ENCODE measurements around the gene LCK.

Gene LCK

DNA sequence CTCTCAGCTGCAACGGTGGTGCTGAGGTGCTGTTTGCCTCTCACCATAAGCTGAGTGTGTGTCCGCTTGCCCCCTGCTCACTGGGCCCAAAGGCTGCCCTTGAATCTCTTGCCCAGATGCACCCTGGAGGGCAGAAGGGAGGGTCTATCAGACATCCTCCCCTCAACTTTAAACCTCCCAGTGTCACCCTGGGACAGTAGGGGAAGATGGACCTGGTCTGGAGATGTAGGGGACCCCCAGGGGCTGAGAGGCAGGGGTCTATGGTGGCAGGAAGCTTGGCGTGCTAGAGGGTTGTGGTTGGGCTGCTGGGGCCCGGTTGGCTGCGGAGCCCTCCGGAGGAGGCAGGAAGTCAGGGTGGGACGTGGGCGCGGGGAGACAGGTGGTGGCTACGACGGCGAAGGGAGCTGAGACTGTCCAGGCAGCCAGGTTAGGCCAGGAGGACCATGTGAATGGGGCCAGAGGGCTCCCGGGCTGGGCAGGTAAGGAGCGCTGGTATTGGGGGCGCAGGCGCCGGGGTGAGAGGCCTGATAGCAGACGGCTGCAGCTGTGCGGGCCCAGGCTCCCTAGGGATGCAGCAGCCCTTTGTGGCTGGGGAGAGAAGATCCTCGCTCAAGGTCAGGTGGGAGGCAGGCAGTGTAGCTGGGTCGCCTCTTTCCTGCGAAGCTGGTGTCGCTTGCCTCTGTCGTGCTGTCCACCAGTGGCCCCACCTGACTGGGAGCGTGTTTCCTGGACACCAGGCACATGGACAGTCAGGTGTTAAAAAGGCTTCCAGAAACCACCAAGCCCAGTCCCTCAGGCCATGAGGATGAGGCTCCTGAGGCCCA lies at the start of gene LCK:
TSS of gene LCK (plus strand) at position 373 of the 824 bp plus-strand sequence. CDS start 23,065 bp downstream, outside the sequence.
- DNase-seq: peak; percentile 87

DNA sequence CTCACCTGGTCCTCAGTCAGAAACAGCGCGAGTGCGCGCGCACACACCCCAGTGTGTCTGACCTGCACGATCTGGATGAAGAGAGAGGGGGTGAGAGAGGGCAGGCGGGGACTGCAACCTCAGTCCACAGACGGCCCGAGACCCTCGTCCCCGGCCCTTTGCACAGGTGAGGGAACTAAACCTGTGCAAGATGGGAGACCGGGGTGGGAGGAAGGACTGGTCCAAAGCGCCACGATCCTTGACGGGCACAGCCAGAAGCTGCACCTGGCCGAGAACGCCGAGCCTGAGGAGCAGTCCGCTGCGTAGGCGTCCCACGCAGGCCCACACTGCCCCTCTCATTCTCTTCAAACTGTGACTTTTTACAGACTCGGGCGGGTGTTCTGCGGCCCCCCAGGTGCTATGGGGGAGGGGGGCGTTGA lies 46.1 kb upstream of the LCK start:
- no peak for DNase-seq

DNA sequence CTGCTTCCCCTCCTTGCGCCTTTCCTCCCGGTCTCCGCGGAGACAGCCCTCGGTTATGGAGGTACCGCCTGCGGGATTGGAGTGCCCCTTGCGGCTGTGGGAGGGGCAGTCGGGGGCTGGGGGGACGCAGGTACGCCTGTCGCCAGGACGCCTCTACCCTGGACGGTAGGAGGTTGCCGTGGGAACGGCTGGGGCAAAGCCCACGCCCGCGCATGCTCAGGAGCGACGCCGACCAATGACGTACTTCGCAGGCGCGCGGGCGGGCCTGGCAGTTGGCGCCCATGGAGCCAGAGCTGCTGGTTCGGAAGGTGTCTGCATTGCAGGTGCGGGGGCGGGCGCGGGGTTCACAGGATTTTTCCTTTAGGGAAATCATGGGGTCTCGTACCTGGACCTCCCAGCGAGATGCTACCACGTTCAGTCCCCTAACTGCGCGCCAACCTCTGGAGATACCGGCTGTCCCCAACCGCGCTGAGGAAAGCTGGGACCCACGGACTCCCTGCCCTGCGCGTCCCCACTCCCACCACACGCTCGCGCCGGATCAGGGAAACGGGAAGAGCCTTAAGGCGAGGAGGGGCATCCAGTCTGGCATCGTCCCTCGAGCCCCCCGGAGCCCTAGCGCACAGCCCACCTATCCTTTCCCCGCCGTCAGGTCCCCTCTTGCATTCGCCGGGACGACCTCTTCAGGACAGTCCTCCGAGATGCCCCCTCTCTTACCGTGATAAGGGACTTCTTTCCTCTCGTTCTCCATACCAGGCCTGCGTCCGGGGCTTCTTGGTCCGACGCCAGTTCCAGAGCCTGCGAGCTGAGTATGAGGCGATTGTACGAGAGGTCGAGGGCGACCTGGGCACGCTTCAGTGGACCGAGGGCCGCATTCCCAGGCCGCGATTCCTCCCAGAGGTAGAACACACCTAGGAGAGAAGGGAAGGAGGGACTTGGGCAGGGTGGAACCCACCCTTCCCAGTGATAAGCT lies 45.4 kb upstream of the LCK start, which contains the start of gene IQCC:
TSS of gene IQCC (plus strand) at position 271 of the 970 bp plus-strand sequence. CDS start at position 282, 11 bp downstream.
- DNase-seq: peak; percentile 94

DNA sequence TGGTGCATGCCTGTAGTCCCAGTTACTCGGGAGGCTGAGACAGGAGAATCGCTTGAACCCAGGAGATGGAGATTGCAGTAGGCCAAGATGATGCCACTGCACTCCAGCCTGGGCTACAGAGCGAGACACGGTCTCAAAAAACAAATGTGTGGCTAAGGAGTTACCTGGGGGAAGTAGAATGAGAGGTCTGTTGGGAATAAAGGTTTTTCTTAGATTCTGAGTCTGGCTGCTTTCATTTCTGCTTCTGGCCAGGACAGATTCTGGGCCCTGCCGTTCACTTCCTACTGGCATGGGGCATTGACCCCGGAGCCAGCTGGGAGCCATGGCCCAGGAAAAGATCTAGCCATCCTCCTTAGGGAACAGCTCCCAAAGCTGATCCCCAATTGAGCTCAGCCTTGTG lies 42.6 kb upstream of the LCK start:
- DNase-seq: no peak

DNA sequence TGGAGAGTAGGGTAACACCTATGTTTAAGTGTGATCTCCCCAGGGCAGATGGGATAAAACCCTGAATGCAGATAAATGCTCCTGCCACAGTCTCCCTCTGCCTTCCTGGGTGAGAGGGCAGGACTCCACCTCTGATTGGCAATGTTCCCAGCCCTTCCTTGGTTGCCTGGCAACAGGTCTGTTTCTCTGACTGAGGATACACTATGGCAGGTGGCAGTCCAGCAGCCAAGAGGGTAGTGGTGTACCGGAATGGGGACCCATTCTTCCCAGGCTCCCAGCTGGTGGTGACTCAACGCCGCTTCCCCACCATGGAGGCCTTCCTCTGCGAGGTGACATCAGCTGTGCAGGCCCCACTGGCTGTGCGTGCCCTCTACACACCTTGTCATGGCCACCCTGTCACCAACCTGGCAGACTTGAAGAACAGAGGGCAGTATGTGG lies 42.2 kb upstream of the LCK start, which contains the start of gene DCDC2B:
TSS of gene DCDC2B (plus strand) at position 199 of the 438 bp plus-strand sequence. CDS start at position 204, 5 bp downstream.
- no peak for DNase-seq

DNA sequence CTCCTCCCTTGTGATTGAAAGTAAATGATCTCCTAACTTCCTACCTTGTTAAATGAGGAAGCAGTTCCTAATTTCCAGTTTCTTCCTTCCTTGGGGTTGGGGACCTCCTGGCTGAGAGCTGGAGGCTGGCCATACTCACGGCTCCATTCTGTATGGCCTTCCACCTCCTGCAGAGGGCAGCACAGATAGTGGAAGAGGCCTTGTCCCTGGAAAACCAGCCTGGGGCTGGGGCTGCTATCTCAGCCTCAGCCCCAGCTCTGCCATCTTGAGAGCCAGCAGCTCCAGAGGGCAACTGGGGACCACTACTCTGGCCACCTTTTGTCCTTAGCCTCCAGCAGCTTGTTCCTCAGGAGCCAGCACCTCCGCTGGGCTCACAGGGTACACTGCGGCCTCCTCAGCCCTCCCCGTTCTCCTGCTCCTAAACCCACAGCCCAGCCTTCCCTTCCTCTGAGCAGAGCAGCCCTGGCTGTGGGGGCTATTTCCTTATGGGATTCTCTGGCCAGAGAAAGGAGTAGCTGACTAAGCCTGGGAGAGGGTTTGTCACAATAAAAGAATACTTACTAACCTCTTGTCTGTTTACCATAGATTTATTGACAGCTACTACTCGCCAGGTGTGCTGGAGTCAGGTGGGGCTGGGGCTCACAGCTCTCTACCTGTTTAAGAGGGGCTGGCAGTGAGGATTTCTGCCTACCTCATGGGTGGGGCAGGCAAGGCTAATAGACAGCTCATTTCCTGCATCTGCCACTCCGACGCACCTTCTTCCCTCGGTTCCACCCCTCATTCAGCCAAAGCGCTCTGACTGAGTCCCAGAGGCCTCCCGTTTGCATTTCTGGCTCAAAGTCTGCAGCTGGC lies 35.2 kb upstream of the LCK start:
- DNase-seq: peak; percentile 84

- no peak for DNase-seq
These were observed 34.5 kb upstream of the LCK start for GRCh38 chr1:32216566-32216965.

DNA sequence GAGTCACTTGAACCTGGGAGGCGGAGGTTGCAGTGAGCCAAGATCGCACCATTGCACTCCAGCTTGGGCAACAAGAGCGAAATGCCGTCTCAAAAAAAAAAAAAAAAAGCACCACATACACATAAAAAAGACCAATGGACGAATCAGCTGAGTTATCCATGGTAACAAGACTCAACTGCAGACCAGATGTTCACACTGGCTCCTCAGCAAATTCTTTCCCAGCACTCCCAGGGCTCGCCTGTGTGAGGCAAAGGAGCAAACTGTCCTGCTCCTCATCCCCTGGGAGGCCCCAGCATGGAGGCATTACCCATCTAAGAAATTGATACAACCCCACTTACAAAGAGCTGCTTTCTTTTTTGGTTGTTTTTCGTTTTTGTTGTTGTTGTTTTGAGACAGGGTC lies 32.0 kb upstream of the LCK start:
- no peak for DNase-seq

DNA sequence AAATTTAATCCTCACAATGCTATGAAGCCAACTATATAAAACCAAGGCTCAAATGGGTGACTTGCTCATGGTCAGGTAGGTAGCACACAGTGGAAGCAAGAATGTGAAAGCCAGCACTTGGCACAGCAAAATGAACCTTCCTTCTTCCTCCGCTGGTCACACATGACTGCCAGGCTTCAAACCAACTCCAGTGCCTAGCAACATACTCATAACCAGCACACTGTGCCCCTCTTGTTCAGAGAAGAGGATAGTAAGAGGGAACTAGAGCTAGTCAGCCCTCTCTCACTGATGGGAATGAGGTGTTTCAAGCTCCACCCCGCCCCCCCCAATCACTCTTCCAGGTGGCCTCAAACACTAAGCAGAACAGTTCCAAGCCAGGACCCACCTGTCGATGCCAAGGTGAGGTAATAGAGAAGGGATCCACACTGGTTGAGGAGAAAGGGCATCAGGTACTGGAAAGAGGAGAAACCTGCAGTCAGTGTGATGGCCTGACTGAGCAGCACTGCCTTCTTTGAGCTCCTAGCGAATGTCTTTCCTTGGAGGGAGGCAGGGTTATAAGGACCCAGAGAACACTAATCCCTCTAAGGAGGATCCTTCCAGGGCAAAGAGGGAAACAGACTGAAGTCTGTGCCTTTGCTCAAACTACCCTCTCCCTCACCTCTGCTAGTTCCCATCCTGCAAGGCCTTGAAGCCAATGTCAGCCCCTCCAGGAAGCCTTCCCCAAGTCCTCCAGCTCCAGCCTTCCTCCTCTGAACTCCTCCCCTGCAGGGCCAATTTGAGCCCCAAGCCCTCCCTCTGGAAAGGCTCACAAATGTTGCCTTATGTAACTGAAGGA lies 30.1 kb upstream of the LCK start:
- DNase-seq: no peak

DNA sequence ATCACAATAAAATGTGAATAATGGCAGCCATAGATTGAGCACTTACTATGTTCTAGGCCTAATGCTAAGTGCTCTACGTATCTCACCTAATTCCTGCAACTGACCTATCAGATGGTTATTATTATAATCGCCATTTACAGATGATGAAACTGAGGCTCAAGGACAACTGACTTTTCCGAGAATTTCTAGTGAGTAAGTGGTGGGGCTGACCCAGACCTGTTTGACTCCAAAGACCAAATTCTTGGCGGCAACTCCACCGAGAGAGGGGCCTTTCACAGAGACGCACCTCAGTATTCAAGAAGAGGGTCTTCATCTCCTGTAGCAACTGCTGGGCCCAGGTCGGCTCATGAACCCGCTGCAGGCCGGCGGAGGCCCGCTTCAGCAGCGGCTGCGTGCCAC lies 29.5 kb upstream of the LCK start:
- no peak for DNase-seq

DNA sequence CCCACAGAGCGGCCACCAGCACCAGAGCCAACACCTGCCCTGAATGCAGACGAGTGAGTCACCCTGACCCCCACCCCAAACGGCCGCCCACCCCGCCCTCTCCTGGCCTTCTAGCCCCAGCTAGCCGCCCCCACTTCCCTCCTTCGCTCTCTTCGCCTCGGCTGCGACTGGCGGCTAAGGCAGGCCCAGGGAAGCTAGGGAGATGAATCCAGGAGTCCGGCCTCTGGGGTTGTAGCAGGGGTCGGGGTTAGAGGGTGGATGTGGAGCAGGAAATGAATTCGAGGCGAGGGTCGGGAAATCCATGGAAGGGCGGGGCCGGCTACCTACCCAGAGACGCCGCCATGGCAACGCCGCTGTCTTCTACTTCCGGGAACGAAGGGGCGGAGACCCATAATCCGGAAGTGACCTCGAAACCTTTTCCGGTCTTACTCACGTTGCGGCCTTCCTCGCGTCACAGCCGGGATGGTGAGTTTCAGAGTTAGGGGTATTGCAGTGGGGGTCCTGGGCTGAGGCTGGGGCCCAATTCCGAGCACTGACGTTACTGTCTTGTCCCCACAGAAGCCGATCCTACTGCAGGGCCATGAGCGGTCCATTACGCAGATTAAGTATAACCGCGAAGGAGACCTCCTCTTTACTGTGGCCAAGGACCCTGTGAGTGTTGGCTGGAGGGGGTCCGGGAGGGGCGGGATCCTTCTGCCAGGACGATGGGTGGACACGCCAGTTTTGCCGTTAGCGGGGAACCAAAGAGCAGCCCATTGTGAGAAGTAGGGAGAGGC lies 28.9 kb upstream of the LCK start, which contains the start of the genes EIF3I and TMEM234:
TSS of gene EIF3I (plus strand) at position 428 of the 776 bp plus-strand sequence. CDS start at position 463, 35 bp downstream.
TSS of gene TMEM234 (minus strand) at position 374 of the 776 bp plus-strand sequence. CDS start at position 343, 31 bp downstream.
- DNase-seq: peak; percentile 97

- DNase-seq: no peak
These were observed 27.4 kb upstream of the LCK start for GRCh38 chr1:32223683-32224082.

GRCh38 chr1:32224285-32224684 lies 26.8 kb upstream of the LCK start:
- DNase-seq: no peak

GRCh38 chr1:32228771-32229170 lies 22.3 kb upstream of the LCK start:
- no peak for DNase-seq

DNA sequence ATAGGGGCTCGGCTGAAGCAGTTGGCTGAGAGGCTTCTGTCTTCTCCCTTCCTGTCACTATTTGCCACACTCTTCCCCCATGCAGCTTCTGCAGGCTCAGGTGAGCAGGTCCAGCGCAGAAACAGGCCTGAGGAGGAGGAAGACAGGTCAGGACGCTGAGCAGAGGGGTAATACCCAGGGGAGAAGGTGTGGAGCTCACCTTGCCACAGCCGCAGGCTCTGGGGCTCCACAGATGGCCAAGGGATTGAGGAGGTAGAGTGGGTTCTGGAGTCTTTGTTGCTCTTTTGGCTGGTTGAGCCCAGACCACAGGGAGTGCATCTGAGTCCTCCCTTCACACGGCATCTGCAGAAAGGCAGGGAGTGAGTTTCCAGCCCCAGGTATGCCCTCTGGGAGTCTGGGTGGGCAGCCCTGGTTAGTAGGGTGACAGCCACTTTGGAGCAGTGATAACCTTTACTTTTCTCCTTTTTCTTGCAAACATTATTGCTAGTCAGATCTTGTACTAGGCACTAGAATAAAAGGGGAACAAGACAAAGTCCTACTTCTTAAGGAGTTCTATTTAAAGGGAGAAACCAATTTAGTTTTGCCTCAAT lies 19.1 kb upstream of the LCK start:
- DNase-seq: no peak

- no peak for DNase-seq
These were observed 18.3 kb upstream of the LCK start for GRCh38 chr1:32232558-32233304.

DNA sequence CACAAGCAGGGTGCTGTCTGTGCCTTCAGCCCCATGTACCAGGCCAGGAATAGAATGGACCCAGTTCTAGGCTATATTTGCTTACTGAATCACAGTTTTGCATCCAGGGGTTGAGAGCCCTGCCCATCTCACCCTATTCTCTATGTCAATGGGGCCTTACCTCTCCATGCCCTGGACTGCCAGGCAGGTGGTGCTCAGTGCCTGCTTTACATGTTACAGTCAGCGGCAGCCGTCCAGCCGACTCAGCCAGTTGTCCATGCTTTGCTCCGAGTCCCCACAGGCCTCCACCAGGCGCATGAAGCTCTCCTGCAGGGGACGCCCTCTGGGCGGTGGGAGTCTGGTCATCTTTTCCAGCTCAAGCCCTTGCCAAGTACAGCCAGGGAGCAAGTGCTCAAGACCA lies 16.3 kb upstream of the LCK start:
- DNase-seq: no peak

GRCh38 chr1:32239337-32239736 lies 11.7 kb upstream of the LCK start:
- no peak for DNase-seq

- DNase-seq: no peak
These were observed 11.3 kb upstream of the LCK start for GRCh38 chr1:32239790-32240139.

Data from activated effector memory CD4-positive, alpha-beta T cell treated with anti-CD3 and anti-CD28 coated beads, Interleukin-2, amount 50 U/mL, for 16 hours (primary cell).